Measurements from ENCODE around the gene CHCHD6.
"Not testable (repeated sequence)": the region's sequence is repeated elsewhere in the genome, so short reads cannot be mapped to it uniquely, and the experiment has no call there.

CHCHD6 gene

GRCh38 chr3:126766653-126767052, 62.6 kb downstream of the CHCHD6 start:
- DNase-seq (ENCODE audit: low spot score) = no peak

DNA sequence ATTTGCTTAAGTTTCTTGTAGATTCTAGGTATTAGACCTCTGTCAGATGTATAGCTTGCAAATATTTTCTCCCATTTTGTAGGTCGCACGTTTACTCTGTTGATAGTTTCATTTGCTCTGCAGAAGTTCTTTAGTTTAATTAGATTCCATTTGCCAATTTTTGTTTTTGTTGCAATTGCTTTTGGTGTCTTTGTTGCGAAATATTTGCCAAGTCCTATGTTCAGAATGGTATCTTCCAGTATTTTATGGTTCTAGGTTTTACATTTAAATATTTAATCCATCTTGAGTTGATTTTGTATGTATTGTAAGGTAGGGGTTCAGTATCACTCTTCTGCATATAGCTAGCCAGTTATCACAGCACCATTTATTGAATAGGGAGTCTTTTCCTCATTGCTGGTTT, 64.9 kb downstream of the CHCHD6 start:
- no peak for DNase-seq (ENCODE audit: low spot score)

DNA sequence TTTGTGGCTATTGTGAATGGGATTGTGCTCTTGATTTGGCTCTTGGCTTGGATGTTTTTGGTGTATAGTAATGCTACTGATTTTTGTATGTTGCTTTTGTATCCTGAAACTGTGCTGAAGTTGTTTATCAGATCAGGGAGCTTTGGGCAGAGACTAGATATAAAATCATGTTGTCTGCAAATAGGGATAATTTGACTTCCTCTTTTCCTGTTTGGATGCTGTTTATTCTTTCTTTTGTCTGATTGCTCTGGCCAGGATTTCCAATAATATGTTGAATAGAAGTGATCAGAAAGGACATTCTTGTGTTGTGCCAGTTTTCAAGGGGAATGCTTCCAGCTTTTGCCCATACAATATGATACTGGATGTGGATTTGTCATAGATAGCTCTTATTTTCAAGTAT, 66.1 kb downstream of the CHCHD6 start:
- no peak for DNase-seq (ENCODE audit: low spot score)

GRCh38 chr3:126773167-126773566, 69.1 kb downstream of the CHCHD6 start:
- no peak for DNase-seq (ENCODE audit: low spot score)

DNA sequence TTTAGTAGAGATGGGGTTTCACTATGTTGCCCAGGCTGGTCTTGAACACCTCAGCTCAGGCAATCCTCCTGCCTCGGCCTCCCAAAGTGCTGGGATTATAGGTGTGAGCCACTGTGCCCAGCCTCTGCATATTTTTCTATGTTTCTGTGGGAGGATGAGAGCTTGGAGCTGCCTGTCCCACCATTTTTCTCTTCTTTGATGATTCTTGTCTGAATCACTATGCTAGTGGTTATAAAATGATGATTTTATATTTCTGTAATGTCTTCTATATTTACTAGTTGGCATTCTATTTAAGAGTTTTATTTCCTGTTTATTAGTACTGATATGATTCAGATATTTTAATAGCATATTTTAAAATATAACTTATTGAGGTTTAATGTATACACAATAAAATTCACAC, 69.7 kb downstream of the CHCHD6 start:
- DNase-seq (ENCODE audit: low spot score) = no peak

- DNase-seq (ENCODE audit: low spot score) = no peak
These were observed 73.3 kb downstream of the CHCHD6 start for GRCh38 chr3:126777366-126777765.

GRCh38 chr3:126780666-126781065, 76.6 kb downstream of the CHCHD6 start:
- no peak for DNase-seq (ENCODE audit: low spot score)

DNA sequence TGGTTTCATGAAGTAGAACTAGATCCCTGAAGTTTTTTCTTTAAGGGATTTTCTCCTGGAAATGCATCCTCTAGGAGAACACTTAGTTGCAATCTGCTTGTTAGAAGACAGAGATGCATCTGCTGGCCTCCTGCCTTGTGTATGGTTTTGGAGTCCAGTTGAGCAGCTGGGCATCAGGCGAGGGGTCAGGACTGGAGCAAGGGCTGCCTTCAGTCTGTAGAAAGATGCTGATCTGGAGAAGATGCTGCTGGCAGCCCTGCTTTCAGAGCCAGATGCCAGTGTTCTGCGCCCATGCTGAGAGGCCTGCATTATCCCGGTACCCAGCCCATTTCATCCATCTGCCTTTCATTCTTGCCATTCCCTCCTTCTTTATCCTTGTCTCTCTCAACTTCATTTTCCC, 77.4 kb downstream of the CHCHD6 start:
- no peak for DNase-seq (ENCODE audit: low spot score)

DNA sequence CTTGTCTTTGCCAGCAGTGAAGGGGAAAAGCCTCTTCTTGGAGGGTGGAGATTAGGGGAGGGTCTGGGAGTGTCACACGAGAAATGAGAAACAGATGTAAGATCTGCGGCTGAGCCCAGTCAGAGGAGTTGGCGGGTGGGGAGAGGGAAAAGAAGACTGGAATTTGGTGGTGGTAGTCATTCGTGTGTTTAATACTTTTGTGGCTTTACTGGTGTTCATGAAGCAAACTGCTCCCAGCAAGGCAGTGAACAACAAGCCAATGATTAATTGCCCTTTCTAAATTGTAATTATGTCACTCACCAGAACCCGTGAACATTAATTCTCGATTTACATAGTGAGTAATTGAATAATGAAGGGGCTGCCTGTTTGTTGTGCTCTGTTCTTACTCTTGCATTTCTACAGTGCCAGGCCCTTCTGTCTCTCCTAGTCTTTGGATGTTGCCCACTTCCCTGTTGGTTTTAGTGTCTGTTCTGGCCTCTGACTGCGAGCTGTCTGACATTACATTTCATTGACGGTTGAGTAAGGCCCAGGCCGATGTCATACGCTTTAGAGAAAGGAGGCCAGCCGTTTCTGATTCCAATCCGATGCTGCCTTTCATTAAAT, 78.0 kb downstream of the CHCHD6 start:
- peak; percentile 89 for DNase-seq (ENCODE audit: low spot score)

DNA sequence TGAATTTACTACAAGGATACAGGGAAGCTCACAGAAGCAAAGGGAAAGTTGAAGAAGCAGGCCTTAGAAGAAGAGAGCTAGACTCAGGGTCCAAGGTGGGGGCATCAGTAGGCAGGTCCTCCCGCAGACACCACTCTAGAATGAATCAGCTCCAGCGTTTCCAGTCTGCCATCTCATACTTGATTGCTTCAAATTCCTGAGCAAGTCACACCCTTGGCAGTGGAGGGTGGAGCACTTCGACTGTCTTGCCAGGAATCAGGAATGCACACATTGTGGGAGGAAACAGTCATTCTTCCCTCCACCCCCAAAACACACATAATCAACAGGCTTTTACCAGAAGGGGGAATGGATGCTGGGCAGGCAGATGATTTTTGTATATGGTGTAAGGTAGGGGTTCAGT, 78.5 kb downstream of the CHCHD6 start:
- DNase-seq (ENCODE audit: low spot score) = peak; percentile 90

DNA sequence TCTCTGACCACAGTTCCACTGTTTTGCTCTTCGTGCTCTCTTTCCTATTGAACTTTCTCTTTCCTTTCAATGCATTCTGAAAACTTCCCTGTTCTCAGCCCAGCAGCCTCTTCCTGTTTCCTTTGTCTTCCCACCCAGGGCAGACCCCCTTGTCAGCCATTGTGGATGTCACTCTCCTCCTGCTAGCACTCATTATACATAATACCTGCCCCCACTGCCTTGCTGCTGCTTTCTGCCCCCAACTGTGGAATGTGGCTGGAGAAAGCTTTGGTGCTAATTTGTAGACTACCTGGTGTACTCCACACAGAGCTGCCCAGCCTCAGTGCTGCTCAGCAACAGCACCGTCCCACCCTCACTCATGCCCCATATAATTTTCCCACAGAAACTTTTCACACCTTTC, 80.2 kb downstream of the CHCHD6 start:
- no peak for DNase-seq (ENCODE audit: low spot score)

GRCh38 chr3:126791320-126791719, 87.3 kb downstream of the CHCHD6 start:
- not testable (repeated sequence) for DNase-seq (ENCODE audit: low spot score)

GRCh38 chr3:126792998-126793397, 89.0 kb downstream of the CHCHD6 start:
- no peak for DNase-seq (ENCODE audit: low spot score)

DNA sequence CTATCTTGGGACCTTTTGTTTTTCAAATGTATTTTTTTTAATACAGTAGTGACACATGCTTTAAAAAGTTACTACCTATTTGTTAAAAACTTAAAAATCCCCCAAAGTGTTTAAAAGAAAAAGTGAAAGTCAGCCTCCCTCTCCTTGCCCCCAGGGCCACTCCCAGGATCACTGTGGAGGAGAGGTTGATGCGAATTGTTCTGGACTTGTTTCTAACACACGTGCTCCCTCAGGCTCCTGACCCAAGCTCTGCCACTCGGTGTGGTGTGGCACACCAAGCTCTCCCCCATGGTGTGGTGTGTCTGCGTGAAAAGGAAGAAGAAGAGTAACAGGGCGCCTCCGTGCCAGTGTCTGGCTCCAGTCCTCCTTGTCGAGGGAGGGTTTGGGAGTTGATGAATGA, 93.5 kb downstream of the CHCHD6 start:
- no peak for DNase-seq (ENCODE audit: low spot score)

DNA sequence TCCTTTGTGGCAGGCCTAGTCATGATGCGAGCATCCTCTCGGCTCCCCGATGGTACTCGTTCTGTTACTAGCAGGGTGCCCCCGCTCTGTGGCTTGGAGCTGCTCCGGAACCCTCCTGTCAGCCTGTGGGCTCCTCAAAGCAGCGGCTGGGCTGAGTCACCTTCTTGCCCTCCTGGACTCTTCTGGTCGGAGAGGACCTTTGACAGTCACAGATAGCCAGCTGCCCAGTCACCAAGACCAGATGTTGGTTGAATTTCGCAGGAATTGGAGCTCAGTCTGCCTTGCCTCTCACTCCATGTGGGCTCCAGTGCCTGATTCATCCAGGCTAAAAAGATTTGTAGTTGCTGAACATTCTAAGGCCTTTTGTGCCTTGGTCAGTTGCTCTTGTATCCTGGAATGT, 94.5 kb downstream of the CHCHD6 start:
- DNase-seq (ENCODE audit: low spot score) = peak; percentile 30

GRCh38 chr3:126799099-126799498, 95.1 kb downstream of the CHCHD6 start:
- no peak for DNase-seq (ENCODE audit: low spot score)

DNA sequence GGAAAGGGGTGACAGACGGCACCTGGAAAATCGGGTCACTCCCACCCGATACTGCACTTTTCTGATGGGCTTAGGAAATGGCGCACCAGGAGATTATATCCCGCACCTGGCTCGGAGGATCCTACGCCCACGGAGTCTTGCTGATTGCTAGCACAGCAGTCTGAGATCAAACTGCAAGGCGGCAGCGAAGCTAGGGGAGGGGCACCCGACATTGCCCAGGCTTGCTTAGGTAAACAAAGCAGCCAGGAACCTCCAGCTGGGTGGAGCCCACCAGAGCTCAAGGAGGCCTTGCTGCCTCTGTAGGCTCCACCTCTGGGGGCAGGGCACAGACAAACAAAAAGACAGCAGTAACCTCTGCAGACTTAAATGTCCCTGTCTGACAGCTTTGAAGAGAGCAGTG, 97.3 kb downstream of the CHCHD6 start:
- not testable (repeated sequence) for DNase-seq (ENCODE audit: low spot score)

DNA sequence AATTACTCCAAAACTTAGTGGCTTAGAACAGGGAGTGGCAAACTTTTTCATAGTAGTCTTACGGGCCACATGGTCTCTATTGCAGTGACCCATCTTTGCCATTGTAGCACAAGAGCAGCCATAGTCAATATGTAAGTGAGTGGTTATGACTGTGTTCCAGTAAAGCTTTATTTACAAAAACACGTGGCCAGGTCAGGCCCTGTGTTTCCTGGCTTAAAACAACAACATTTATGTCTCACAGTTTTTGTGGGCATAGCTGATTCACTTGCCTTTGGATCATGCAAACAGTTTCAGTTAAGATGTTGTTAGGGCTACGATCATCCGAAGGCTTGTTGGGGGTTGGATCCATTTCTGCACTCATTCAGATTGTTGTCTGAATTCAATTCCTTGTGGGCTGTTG, 103.8 kb downstream of the CHCHD6 start:
- DNase-seq (ENCODE audit: low spot score) = no peak

- peak; percentile 72 for DNase-seq (ENCODE audit: low spot score)
These were observed 107.5 kb downstream of the CHCHD6 start for GRCh38 chr3:126811530-126811929.

DNA sequence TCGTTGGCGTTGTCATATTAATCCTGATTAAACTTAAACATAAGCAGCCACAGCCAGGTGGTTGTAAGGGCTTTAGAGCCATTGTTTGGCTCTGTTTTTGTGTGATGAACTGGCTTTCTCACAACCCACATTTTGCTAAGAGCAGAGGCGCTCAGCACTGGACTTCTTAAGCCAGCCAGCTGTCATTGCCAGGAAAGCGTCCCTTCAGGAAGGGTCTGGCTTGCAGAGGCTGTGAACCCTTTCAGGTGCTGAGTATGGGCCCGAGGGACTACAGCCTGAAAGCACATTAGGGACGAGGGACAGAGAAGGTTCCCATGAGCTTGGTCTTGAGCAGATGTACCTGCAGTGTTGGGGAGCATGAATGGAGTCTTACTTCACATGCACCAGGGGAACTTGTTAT, 112.3 kb downstream of the CHCHD6 start:
- DNase-seq (ENCODE audit: low spot score) = no peak

- DNase-seq (ENCODE audit: low spot score) = no peak
These were observed 113.1 kb downstream of the CHCHD6 start for GRCh38 chr3:126816986-126817777.

DNA sequence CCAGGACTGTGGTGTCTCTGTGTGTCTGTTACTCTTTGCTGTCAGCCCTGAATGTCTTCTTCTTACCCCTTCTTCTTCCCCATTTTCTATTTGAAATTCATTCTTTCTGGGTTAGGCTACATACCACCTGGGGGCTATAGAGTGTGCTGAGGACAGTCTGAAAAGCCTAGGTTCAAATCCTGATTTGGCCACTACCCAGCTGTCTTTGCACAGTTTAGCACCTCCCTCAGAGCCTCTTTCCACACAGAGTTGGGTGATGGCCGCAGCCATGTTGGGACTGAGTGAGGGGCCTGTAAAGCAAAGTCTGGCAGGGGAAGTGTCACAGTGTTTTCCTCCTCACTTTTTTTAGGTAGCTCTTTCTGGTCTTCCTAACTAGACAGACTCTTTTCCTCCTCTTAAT, 113.7 kb downstream of the CHCHD6 start:
- DNase-seq (ENCODE audit: low spot score) = no peak

- no peak for DNase-seq (ENCODE audit: low spot score)
These were observed 114.5 kb downstream of the CHCHD6 start for GRCh38 chr3:126818400-126819095.

Measured in AG20443 (cell line).